A549 (cell line): ENCODE data around the gene WDR48.

Experiments used
- CEBPB ChIP-seq, 2 experiments: fragments of >200 bp in 1 of 2; sonication (Bioruptor Twin) in 1 of 2; formaldehyde crosslinking in 1 of 2; IDR thresholded peaks; 2 replicates each; pipeline ENCODE4 v1.6.1; 2012 to 2016
- CHD2 ChIP-seq: fragments of 150-350 bp; IDR thresholded peaks from 2 replicates; pipeline ENCODE4 v1.6.1; 2014; ENCODE audit warnings: low read length; ENCODE audit not compliant: partially characterized antibody
- CTCF ChIP-seq: fragments of >200 bp; sonication (Bioruptor Twin); formaldehyde crosslinking; IDR thresholded peaks from 3 replicates; pipeline ENCODE4 v1.5.1; 2016
- EHF ChIP-seq: fragments of 250-450 bp; sonication (Bioruptor Pico); IDR thresholded peaks from 2 replicates; pipeline ENCODE4 v1.5.0; 2020; ENCODE audit warnings: mild to moderate bottlenecking
- MAX ChIP-seq: IDR thresholded peaks from 2 replicates; pipeline ENCODE4 v1.6.1; 2012
- PBX3 ChIP-seq: IDR thresholded peaks from 2 replicates; pipeline ENCODE4 v1.6.1; 2012
- POLR2A ChIP-seq: IDR thresholded peaks from 2 replicates; pipeline ENCODE4 v1.6.1; 2012; ENCODE audit warnings: mild to moderate bottlenecking, low read length
- RAD21 ChIP-seq, 2 experiments: fragments of >200 bp in 1 of 2; sonication (Bioruptor Twin) in 1 of 2; formaldehyde crosslinking in 1 of 2; IDR thresholded peaks in 1 of 2; conservative IDR thresholded peaks in 1 of 2; 2 replicates in 1 of 2; 3 replicates in 1 of 2; pipeline ENCODE4 v1.6.1; 2012 to 2018; ENCODE audit warnings: inconsistent platforms in 1 of 2

DNA sequence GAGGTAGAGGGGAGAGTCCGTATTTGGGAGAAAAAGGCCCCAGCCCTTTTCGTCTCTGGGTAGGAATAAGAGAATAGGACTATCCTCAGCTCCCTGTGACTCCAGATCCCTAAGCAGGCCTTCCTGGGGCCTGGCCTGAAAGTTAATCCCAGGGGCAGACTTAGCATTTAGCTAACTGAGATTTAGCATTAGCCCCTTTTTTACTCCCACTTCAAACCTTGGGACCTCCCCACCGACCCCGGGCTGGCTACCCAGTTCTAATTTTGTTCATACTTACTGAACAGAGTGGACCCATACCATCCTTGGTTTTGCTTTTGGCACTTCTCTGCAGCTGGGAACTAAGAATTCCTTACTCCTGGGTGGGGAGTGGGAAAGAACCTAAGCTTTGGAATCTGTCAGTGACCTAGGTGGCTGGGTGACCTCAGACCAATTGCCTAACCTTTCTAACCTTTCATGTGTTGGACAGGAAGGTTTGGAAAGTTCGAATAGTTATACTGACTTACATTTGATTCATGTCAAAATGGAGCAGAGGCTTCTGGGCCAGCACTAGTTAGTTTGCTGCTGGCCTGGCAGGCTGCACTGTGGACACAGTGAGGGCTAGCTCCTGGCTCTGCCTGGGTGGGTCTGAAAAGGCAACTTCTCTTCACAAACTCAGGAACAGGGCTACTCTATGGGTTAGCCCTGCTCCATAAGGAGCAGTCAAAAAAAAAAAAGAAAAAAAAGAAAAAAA, 67.3 kb downstream of the WDR48 start:
- TF ChIP-seq MAX (no peak), RAD21 (conservative IDR thresholded peaks at IDR 0.05 in 1 of 2, IDR thresholded peaks at IDR 0.05 in 1 of 2) (no peak), CTCF (no peak), CEBPB (IDR thresholded peaks at IDR 0.05) (no peak), EHF (CRISPR knock-in tag) (no peak), POLR2A (no peak), PBX3 (no peak), CHD2 (no peak)
